ENCODE results near the gene CAMK1D. TPM values are rescaled to one million over a fixed set of nuclear protein-coding genes. Genes with fewer than 3 reads are reported as not detected.
A peak's percentile ranks its signal among the peaks of the same experiment; 100 is the strongest.

Gene CAMK1D
- total and polyA plus RNA-seq, 2 of the 8 experiments (the other 6 are each of a cell fraction or from before 2014, with no cell fraction given): 3.5 to 10.6 TPM

DNA sequence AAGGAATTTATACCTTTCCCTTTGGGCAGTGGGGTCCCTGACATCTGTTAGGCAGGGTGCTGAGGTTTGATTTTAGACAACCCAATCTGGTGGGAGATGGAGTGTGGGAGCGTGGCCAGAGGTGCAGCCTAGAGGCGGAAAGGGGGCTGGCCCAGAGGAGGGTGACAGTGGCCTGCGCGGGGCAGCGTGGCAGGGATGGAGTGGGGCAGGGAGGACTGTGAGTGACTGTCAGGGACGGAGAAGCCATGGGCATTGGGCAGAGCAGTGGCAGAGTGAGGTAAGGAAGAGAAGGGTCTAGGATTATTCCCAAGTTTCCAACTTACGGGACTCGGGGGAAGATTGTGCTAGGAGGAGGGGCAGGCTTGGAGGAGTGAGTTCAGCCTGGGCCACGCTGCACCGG, 470.3 kb downstream of the CAMK1D start:
- TF ChIP-seq CREB1 (IDR thresholded peaks at IDR 0.05) (no peak), CBX8 (IDR thresholded peaks at IDR 0.05; ENCODE audit: borderline replicate concordance, low read depth, low read length) (no peak)
- TF ChIP-seq, protein P1, sequence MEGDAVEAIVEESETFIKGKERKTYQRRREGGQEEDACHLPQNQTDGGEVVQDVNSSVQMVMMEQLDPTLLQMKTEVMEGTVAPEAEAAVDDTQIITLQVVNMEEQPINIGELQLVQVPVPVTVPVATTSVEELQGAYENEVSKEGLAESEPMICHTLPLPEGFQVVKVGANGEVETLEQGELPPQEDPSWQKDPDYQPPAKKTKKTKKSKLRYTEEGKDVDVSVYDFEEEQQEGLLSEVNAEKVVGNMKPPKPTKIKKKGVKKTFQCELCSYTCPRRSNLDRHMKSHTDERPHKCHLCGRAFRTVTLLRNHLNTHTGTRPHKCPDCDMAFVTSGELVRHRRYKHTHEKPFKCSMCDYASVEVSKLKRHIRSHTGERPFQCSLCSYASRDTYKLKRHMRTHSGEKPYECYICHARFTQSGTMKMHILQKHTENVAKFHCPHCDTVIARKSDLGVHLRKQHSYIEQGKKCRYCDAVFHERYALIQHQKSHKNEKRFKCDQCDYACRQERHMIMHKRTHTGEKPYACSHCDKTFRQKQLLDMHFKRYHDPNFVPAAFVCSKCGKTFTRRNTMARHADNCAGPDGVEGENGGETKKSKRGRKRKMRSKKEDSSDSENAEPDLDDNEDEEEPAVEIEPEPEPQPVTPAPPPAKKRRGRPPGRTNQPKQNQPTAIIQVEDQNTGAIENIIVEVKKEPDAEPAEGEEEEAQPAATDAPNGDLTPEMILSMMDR (IDR thresholded peaks at IDR 0.05; ENCODE audit: control extremely low read depth in 1 of 3, insufficient read depth in 1 of 3, low read depth in 1 of 3, low read length in 3 of 3): no peak
- no peaks in the 10 kb centered on the region for H3K23me2 ChIP-seq (ENCODE audit: low read depth, low read length)
- no peaks in the 10 kb centered on the region for H3K79me2 ChIP-seq (ENCODE audit: control insufficient read depth in 1 of 2, insufficient read depth in 2 of 2, low read length in 2 of 2)
- no peak overlapping the region for H3K56ac ChIP-seq (replicated peaks; ENCODE audit: insufficient read length, low read depth, low read length)
- DNase-seq (ENCODE audit: low read depth in 1 of 2, low spot score in 2 of 2) (no peak), FAIRE-seq (no peak)
- H3K18ac ChIP-seq (ENCODE audit: extremely low read depth, low read length): no peak overlapping the region
- no peak overlapping the region for H4K8ac ChIP-seq (ENCODE audit: extremely low read depth, insufficient read depth, low read length)
- H3K36me3 ChIP-seq (ENCODE audit: control insufficient read depth in 2 of 4, insufficient read depth in 4 of 4, low read length in 3 of 4): no peaks in the 10 kb centered on the region
- no peaks in the 10 kb centered on the region for H3K79me1 ChIP-seq (ENCODE audit: low read depth, low read length)
- ChIA-PET POLR2A (ENCODE audit: partially characterized antibody) (no interaction called here), CTCF (ENCODE audit: partially characterized antibody) (interaction anchor here (0.8 to 1.5 kb wide), 4 partner anchors 10 to 38 kb away, joined by 3 to 5 read pairs (median 4); no protein-coding TSS in a partner anchor)
- no peak overlapping the region; the same call in 1 of the 2 replicates for H2BK12ac ChIP-seq (ENCODE audit: low read depth, low read length)
- no peak overlapping the region for H2BK5ac ChIP-seq (ENCODE audit: low read depth, low read length)
- no peak overlapping the region for H3K27ac ChIP-seq (ENCODE audit: low read depth, low read length)
- no peaks in the 10 kb centered on the region for H3K27me3 ChIP-seq (replicated peaks in 1 of 4; ENCODE audit: control insufficient read depth in 3 of 4, extremely low read depth in 1 of 4, insufficient read depth in 3 of 4, low read length in 3 of 4)
- no peaks in the 10 kb centered on the region for H4K20me1 ChIP-seq (replicated peaks in 1 of 2; ENCODE audit: control insufficient read depth in 1 of 2, insufficient read depth in 2 of 2, low read length in 2 of 2)
- H4K5ac ChIP-seq (ENCODE audit: insufficient read length, low read depth, low read length): no peak overlapping the region
- H3K14ac ChIP-seq (ENCODE audit: insufficient read length): no peak overlapping the region
- no peak overlapping the region for H3K4ac ChIP-seq (replicated peaks; ENCODE audit: insufficient read length, low read depth, low read length)
- no peak overlapping the region for H3K9ac ChIP-seq (replicated peaks in 1 of 4; ENCODE audit: extremely low read depth in 1 of 4, low read depth in 3 of 4, low read length in 3 of 4)
- no peak overlapping the region for H2BK20ac ChIP-seq (ENCODE audit: low read length)
- peaks cover 0 to 6% (median 2%) of the 10 kb centered on the region in 4 experiments; a peak in 2 of 7 replicates for H3K4me1 ChIP-seq (replicated peaks in 1 of 4; ENCODE audit: control insufficient read depth in 3 of 4, insufficient read depth in 4 of 4, low read length in 3 of 4)
- H2AFZ ChIP-seq (ENCODE audit: low read length): no peak overlapping the region
- H3K9me3 ChIP-seq (ENCODE audit: insufficient read depth in 2 of 2, low read depth in 1 of 2, low read length in 1 of 2): no peaks in the 10 kb centered on the region
- peak overlapping the region; percentile 53; the same call in 1 of the 2 replicates for H2AK5ac ChIP-seq (ENCODE audit: low read depth, low read length)
- no peak overlapping the region for H3K4me3 ChIP-seq (ENCODE audit: extremely low read depth in 1 of 4, insufficient read depth in 2 of 4, low read depth in 3 of 4, low read length in 4 of 4)
- H3K4me2 ChIP-seq (ENCODE audit: insufficient read depth in 1 of 2, low read depth in 2 of 2, low read length in 2 of 2): no peak overlapping the region
- WGBS, 2 experiments (ENCODE audit: extremely low coverage in 1 of 2, insufficient coverage in 1 of 2, insufficient read length in 1 of 2, insufficient replicate concordance in 2 of 2, low coverage in 1 of 2, low lambda C conversion rate in 2 of 2, missing lambda C conversion rate in 1 of 2): 94% methylated on average over 10 of the region's 10 CpGs; no CpG with 5 or more reads in 1 of the 2 experiments
- H3K23ac ChIP-seq (ENCODE audit: insufficient read length): no peak overlapping the region
- H2BK120ac ChIP-seq (replicated peaks; ENCODE audit: low read depth, low read length): no peak overlapping the region
- no peak overlapping the region for H2BK15ac ChIP-seq (ENCODE audit: low read length)
- no peak overlapping the region for H4K91ac ChIP-seq (replicated peaks; ENCODE audit: insufficient read length, low read length)

Data from H1 (cell line).